Femur (tissue), 1 donor: ENCODE measurements around the gene ANXA6.

Source experiments
- DNase-seq: peaks from one replicate; pipeline ENCODE4 v3.0.0-alpha.2; 2017

Gene ANXA6

DNA sequence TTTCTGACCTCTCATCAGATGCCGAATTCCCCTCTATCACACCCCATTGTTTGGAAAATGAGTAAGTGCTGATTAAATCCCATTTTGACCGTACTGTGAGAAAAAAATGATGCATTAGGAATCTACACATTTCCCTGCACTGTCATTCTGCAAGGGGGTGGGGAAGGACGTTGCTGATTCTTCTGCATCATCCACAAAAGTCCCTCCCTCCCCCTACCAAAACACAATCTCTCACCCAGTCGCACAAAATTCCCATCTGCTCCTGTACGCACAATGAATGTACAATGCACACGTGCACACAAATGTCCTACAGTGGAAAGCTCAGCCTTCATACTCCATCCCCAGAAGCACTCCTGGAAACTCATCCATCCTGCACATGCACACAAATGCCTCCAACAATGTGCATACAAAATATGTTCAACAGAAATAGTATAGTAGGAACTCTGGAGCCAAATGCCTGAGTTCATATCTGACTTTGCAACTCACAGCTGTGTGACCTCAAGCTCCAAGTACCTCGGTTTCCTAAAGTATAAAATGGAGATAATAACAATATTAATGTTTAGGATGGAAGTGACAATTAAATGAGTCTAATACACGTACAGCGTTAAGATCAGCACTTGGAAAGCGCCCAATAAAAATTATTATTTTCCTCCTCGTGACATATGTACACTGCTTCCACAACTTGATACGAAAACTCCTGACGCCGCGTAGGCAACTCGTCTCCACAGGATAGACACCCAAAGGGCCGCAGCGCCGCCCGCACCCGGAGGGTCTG is 77.6 kb downstream of the ANXA6 start:
- no peak for DNase-seq

DNA sequence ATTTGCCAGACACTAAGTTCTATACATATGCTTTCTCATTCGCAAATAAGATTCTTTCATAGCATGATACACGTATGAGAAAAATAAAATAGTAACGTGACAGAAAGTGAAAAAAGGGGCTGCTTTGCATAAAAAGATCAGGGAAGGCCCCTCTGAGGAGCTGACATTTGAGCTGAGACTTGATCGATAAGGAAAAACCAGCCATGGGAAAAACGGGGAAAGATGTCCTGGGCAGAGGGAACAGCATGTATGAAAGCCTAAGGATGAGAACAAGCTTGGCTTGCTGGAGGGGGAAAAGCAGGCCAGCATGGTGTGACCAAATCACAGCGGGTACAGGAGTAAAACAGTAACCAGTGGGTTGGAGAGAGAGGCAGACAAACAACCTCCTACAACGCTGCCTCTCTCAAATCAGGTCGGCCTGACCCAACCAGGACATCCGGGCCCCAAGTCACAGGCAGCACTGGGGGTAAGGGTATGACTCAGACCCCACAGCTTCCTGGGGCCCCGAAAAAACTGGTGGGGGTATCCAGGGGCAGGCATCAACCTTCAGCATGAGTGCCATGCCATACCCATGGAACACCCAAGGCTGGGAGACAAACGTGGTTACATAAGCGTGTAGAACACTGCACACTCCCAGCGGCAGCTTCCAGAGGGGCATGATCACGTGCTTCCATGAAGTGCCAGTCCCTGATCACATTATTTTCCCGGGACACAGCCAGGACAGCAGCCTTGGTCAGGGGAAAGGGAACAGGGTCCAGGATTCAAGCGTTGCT is 78.9 kb downstream of the ANXA6 start:
- DNase-seq: no peak

DNA sequence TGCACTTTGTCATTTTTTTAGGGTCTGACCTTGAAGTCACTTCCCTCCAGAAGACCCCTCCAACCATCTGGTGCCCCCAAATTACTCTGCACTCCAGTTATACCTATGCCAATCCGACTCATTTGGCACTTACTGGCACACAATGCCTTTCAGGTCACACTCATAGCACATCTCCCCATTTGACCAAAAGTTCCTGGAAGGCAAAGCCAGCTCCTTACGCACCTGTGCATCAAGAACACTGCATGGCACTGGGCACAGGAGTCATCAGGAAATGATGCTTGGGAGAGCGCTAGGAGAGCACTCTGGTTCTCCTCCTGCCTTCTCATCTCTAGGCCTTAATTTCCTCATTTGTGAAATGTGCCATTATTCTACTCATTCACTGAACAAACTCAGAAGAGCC is 79.6 kb downstream of the ANXA6 start:
- DNase-seq: no peak

- no peak for DNase-seq
Observed at GRCh38 chr5:151077419-151077818, 80.2 kb downstream of the ANXA6 start.

DNA sequence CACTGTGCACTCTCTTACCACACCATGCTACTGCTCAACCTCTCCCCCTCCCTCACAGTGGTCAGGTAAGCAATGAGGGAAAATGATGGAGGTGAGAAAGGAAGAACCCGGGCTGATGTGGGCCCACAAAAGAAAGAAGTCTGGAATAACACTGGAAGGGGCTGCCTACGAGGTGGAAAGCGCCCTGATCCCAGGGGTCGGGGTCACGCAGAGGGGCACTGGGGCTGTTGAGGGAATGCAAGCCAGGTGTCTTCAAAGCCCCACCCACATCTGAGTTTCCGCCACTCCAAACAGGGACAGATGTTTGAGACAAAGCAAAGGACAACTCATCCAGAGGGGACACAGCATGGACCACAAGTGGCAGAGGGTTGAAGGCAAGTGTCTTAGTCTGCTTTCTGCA is 81.0 kb downstream of the ANXA6 start:
- no peak for DNase-seq

GRCh38 chr5:151075698-151076331 is 81.8 kb downstream of the ANXA6 start:
- no peak for DNase-seq

- no peak for DNase-seq
Observed at GRCh38 chr5:151074557-151074956, 83.0 kb downstream of the ANXA6 start.

DNA sequence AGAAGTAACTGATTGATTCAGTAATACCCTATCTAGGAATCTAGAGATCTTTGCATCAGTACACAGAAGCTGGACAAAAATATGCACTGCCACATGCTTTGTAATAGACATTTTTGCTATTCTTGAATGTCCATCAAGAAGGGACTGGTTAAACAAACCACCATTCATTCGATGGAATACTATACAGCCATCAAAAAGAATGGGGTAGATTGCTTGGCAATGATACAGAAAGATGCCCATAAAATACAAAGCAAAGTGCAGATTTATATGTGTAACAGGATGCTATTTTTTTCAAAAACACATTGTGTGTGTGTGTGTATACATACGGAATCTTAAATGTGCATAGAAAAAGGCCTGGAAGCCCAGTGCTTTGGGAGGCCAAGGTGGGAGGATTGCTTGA is 84.3 kb downstream of the ANXA6 start:
- no peak for DNase-seq

- DNase-seq: no peak
Observed at GRCh38 chr5:151072630-151073025, 85.0 kb downstream of the ANXA6 start.

- no peak for DNase-seq
Observed at GRCh38 chr5:151071848-151072629, 85.5 kb downstream of the ANXA6 start.

DNA sequence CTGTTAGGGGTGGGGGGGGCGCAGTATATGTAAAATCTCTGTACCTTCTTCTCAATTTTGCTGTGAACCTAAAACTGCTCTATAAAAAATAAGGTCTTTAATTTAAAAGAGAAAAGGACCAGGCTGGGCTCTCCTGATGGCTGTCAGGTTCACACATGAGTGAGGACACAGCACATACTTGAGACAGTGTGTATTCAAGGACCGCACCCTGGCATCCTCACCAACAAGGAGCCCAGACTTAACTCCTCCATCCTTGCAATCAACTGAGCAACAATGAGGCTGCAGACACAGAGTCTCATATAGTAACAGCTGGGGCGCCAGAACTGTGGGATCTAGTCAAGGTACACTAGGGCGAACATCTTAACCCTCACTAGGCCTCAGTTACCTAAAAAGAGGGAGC is 86.6 kb downstream of the ANXA6 start:
- DNase-seq: no peak

DNA sequence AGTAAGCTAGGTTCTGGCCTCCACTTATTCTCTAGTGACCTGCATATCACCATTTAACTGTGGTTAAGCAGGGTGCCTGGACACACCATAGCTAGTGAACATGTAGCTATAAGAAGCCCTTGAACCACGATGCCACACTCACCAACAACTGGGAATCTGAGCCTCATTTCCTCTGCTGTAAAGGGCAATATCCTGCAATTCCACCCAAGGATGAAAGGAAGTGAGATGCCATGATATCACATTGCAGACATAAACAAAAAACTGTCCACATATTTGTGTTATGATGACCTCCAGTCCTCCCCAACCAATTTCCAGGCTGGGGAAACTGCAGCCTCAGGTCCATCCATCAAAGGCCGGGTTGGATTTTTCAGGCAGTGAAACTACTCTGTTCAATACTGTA is 87.1 kb downstream of the ANXA6 start:
- no peak for DNase-seq

DNA sequence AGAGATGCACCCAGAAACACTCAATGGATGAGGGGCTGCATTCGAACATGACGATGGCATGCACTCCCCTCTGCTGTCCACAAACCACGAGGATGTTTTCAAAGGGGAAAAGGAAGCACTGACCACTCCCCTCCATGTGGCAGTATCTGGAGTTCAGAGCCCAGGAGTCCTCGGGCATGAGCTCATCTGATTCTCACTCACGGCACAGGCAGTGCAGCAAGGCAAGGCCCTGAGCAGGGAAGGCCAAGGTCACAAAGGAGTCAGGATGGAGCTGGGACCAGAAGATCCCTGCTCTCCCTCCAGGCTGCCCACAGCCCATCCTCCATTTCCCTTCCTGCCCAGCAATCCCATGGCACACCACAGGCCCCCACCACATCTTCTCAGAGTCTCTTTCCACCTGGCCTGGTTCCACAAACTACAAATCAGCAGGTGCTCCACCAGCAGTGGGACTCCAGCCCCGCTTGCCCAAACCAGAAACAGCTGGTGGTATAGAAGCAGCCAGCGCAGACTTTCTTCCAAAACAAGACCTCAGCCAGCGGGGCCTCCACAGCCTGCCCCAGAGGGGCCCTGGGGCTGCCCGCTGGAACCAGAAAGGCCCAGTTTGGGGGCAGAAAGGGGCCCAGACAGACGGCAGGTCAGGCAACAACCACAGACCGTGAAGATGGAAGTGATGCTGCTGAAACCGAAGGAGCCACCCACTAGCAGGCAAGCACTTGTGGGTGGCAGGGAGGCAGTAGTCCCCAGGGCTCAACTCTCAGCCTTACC is 89.0 kb downstream of the ANXA6 start:
- peak; percentile 71 for DNase-seq

- DNase-seq: no peak
Observed at GRCh38 chr5:151067632-151068432, 89.7 kb downstream of the ANXA6 start.

GRCh38 chr5:151066920-151067319 is 90.7 kb downstream of the ANXA6 start:
- DNase-seq: no peak

DNA sequence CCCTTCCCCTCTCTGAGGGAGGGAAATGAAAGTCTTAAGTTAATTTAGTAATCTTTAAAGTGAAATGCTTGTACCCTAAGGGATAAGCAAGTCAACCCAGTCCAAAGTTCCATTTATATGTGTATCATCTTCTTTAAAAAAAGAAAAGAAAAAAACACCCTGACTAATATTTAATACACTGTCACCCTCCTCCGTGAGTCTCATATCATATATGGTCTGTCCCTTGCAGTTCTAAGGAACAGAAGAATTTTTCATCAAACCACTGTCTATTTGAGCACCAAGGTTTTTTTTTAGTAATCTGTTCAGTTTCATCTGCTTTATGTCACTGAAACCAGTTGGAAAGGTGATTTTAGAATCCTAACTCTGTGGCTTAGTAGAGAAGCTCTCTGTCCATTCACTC is 92.0 kb downstream of the ANXA6 start:
- DNase-seq: no peak

DNA sequence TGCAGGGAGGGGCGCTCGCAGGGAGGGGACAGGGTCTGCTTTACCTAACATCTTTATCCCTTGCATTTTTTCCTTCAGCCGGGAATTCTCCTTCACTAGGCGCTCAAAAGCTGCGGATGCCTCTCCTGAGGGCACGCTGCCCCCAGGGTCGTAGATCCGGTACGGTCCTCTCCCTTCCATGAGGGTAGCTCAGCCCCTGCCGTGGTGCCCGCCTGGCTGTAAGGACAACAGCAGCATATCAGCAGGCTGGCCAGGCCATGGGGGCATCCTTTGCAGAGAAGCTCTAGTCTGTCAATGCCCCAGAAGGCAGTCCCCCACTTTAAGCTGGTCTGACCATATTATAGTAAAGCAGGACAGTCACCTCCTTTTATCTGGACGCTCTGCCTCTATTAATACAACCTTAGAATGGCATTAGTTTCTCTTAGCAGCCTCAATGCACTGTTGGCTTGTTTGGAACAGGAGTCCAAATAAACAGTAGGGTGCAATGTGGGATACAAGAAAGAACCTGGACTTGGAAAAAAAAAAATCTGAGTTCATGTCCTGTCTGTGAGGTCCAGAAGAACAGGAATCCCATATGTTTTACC is 92.6 kb downstream of the ANXA6 start:
- DNase-seq: no peak

DNA sequence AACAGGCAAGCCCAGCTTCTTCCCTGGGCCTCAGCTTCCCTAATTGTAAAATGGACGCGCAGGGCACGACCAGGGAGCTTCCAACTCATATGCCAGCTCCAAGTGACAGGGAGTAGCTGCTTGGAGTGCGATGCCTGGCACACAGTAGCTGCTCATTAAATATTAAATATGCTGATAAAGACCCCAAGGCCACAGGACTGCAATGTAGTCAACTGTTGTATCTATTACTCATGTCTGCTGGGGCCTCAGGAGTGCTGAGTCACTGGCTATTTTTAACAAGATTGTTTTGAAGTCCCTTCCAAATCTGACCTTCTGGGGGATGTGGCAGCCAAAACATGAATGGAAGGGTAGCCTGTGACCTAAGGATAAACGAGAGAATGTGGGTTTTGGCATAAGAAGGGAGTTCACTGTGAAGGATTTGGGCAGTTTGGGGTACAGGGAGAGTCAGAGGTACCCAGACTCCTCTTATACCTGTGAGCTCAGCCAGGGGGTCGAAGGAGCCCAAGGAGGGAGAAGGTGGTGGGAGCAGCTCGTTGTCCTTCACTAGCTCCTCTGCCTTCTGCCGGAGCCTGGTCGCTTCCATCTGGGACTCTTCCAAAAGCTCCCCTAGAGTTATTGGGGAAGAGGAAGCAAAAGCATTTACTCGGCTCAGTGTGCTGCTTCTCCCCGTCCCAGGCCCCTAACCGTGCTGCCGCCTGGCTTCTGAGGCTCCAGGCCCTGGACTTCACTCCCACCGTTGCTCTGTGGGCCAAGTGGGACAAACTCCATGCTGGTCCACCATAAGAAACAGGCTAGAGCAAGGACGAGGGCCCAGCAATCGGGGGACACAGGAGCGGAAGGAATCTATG is 94.2 kb downstream of the ANXA6 start:
- no peak for DNase-seq

GRCh38 chr5:151062405-151063141 is 95.0 kb downstream of the ANXA6 start:
- DNase-seq: no peak
